ENCODE measurements around the gene FAAP100.
A peak's percentile ranks its signal among the peaks of the same experiment; 100 is the strongest.

FAAP100 gene

DNA sequence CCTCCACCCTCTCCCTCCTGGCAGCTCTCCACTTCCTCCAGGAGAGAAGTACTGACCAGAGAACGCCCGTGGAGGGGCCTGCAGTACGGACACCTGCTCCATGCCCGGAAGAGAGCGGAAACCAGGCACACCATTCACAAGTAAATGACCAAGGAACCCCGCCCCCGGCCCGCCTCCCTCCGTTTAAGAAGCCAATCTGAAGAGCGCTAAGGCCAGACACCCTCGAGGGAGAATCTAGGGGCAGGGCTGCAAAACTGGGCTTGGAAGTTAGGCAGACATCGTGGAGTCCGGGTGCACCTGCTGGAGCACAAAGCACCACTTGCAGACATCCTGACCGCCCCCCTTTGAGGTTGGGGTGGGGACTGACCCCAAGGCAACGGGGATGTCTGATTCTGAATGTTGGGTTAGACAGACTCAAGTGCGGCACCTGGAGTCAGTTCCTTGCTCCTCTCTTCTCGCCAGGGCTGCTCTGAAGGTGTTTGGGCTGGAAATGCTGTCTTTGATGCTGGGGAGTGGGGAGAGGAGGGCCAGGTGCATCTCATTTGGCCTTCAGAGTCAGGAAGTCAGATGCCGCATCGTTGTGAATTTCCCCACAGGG, 964 bp upstream of the FAAP100 start:
- peak; percentile 87 for DNase-seq

DNA sequence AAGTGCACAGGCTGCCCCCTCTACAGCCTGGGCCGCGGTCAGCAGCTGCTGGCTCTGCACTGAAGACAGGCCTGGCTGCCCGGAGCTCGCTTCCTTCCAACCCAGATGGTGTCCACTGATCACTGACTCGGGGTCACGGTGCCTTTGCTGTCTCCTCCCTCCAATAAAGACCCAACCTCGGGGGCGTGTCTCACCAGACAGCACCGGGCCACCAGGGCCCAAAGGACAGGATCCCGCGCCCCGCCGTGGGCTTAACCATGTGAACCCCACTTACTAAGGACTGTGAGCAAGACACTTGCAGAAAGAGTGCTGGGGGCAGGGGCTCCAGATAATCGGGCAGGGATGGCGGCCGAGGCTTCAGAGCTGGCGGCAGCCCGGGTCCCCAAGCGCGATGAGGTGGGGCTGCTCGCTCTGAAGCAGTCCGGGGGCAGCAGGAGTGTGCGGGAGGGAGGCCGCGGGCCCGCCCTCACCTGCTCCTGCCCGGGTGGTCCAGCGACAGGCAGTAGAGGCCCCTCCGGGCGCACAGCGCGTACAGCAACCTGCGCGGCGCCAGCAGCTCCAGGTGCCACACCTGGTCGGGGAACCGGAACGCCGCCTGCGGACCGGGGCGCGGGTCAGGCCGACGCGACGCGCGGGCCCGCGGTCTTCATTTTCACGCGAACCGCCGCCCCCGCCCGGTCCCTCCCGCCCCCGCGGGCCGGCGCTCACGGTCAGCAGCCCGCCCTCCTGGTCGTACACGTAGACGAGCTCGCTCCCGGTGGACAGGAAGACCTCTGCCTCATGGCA, 502 bp downstream of the FAAP100 start:
- no peak for DNase-seq

DNA sequence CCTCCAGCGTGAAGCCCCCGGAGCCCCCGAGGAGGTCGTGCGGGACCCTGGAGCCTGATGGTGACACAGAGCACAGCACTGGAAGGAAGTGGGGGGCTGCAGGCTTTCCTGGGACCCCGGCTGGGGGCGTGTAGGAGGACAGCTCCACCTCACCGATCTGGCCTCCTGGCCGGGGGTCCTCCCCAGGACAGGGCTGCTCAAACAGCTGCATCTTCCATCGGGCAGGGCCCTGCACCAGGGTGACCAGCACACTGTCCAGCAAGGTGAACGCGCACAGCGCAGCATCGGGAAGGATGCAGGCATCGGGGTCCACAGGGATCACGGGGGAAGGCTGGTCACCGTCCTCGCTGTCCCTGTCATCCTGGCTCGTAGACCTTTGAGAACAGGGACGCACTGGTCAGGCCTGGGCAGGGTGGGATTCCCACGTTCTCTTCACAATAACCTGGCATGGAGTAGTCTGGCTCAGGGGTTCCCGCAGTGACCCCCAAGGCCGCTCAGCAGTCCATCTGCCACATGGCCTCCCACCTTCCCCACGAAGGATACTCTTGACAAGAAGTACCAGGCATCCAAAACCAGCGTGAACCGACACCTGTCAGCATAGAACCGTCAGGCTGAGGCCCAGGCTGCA, 1.2 kb downstream of the FAAP100 start:
- DNase-seq = no peak

DNA sequence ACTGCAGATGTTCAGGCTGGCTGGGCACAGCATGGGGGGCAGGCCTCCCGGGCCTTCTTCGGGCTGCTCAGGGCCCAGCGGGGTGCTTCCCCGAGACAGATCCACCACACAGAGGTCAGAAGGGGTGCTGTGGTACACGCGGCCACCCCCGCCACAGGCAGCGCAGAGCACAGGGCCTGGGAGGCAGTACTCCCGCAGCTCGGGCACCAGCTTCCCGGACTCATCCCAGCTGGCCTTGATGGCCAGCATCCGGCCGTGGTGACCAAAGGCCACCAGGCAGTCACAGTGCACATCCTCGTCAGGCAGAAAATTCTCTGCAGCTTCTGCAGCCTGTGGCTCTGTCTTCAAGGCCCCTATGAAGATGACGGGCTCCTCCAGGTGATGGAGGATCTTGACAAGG, 1.9 kb downstream of the FAAP100 start:
- DNase-seq = no peak

DNA sequence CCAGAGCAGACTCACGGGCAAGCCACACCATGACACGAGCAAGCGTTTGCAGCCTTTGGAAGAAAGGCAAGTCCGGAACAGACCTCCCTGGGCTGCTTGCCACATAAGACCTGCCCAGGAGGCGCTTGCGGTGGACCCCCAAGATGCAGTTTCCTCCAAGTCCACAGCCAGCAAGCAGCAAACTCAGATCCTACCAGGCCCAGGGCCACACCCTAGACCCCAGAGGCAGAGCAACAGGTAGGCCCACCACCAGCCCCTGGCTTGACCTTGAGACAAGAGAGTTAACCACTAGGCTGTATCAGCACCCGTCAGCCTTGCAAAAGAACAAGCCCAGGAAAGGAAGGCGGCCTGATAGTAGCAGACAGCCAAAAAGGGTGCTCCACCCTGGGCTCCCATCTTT, 2.3 kb downstream of the FAAP100 start:
- no peak for DNase-seq

DNA sequence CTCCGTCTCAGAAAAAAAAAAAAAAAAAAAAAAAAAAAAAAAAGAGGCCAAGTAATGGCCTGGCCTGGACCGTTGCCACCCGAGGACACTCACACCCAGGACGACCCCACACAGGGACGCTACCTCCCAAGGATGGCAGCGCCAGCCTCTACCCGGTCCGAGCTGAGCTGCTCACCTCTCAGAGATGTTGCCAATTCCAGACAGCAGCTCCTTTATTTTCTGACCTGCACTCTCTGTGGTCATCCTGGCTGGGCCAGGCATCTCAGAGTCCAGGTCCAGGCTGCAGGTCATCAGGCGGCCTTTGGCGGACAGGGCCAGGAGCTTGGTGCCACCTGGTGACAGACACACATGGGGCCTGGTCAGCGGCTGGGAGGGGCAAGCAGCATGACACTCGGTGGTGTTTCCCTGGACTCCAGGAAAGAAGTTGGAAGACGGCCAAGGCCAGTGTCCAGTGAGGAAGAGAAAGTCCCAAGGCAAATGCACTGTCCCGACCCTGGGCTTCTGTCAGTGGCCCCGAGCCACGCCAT, 3.1 kb downstream of the FAAP100 start:
- no peak for DNase-seq

DNA sequence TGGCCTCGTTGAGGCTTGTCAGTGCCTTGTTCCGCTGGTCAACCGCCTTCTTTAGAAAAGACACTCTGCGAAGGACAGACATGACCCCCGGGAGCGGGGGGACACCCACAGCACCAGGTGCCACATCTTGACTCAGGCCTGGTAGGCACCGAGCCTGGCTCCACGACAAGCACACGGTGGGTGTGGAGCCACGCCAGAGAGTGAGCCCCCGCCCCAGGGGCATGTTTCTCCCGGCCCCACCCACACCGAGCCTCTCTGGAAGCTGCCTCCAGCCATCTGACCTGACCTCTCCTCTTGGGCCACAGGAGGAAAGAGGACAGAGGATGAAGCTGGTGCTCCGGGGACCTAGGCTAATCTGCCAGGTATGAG, 4.6 kb downstream of the FAAP100 start:
- no peak for DNase-seq

DNA sequence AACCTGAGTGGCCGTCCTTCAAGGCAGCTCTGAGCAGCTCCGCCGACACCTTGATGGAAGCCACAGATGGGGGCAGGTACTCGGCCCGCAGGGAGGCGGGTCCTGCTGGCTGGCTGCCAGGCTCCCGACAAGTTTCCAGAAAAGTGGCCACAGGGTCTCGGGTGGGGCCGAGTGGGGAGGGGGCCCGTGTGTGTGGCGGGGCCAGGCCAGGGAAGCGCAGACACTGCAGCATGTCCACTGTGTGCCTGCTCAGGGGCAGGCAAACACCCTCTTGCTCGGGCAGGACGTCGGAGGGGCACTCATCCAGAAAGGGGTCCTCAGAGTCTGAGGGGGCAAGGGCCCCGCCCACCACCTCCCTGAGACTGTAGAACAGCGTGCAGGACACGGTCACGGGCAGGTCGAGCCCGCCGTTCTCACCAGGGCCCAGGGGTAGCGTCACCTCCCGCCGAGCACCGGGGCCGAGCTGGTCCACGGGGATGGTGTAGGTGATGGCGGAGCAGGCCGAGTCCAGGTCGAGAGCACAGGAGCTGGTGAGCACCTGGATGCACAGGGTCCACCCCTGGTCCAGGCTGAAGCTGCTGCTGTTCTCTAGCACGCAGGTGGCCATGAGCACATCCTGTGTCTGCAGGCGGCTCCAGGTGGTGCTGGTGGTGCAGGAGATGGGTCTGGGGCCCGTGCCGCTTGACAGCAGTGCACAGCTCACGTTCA, 5.1 kb downstream of the FAAP100 start:
- DNase-seq = no peak

DNA sequence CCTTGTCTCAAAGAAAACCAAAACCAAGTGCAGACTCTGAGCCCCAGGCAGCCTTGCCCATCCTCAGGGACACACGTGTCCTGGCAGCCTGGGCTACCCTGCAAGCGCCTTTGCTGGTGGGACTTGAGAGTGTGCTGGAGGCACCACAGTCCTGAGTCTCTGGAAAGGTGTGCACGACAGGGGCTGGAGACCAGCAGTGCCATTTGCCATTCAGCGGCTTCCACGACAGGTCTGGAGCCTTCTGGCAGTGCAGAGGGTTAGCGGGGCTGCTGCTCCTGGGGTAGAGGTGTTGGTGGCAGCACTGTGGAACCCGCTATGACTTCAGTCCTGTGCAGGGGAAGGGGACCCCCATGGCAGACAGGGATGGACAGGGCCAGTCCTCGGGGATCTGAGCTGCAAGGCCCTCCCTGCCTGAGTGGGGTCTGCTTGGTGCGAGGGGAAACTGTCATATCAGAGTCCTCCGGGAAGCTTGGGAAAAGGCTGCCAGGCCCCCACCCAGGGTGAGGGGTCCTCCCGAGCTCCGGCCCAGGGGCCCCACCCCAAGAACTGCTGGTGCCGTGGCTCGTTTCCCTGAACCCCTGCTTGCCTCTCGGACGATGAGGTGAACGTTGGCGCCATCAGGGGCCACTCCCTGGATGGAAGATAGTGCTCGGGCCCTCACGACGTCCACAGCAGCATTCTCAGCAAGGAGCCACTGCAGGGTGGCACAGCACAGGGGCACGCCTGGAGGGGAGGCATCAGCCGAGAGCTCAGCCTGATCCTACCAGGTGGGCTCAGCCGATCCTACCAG, 6.8 kb downstream of the FAAP100 start:
- no peak for DNase-seq

DNA sequence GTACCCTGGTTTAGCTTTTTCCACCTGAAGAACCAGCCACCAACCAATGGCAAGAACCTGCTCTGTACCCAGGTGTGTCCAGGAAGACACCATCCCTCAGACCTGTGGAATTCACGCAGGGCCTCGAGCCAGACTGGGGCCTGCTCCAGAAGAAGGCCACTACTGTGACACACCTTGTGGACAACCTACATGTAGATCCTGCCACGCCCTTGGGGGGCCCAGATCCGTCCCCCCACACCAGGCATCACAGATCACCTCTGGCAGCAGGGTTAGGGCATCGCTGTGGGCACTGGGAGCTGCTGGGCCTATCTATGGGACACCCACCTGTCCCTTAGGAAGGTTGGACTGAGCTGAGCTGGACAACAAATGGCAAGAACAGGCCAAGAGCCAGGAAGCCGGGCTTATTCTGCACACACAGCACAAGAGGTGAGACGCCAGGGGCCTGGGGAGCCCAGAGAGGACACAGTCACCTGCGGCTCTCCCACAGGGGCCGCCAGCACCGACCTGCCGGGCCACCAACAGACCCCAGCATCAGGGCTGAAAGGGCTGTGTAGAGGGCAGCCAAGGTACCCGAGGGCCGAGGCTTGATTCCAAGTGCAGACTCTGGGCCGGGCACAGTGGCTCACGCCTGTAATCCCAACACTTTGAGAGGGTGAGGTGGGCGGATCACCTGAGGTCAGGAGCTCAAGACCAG, 7.7 kb downstream of the FAAP100 start:
- no peak for DNase-seq

DNA sequence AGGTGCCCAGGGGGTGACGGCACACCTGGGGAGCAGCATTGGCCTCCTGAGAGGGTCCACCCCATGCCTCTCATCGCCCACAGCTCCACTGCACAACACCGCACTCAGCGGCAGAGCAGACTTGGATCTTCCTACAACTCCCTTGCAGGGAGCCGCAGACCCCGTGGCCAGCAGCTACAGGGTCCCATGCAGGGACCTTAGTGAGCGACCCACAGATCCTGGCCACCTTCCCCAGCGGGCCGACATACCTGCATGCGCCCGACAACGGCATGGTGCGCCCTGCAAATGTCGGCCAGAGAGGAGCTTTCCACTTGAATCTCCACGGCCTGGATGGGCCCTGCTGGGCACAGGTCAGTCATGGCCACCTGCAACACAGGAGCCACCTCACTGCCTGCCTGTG, 8.4 kb downstream of the FAAP100 start:
- no peak for DNase-seq

DNA sequence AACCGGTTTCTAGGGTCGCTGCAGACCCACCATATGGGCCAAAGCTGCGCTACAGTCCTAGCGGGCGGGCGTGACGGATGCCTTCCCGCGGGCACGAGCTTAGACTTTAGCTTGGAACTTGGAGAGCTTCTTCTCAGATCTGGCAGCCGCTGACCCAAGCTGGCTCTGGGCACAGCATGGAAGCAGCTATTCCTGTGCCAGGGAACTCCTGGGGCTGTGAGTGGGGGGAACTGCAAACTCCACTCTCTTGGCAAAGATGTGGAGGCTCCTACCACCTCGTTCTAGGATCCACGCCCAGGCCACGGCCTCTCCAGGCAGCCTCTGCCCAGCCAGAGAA, 8.8 kb downstream of the FAAP100 start:
- DNase-seq = no peak

DNA sequence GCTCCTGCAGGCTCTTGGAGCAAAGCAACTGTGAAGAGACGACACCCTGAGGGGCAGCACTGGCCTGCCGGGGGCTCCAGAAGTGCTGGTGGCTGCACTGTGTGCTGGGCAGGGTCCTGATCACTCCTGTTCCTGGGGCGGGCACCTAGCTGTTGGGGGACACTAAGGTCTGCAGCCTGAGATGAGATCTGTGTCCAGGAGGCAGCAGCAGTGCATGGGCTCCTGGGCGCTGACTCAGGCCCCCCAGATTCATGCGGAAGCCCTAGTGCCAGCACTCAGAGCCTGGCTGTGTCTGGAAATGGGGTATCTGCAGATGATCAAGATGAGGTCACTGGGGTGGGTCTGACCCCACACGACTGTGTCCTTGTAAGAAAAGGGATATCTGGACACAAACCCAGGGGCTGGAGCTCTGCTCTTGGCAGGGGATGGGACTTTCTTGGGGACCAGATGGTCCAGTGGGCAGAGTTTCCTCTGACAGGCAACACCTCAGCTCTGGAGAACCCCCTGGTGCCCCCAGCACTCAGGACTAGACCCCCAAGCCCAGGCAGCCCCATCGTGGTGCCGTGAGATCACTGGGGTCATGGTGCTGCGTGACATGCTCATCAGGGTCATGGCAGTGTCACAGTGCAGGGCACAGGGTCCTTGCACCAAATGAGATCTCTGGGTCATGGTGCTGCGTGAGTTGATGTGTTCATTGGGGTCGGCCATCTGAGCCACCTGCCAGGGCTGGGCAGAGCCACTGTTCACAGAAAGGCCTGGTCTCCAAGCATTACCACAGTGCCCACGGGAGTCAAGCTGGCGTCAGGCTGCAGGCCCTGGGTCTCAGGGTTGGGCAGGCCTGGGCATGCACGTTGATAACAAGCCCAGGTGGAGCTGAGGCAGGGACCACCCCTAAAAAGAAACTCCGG, 9.5 kb downstream of the FAAP100 start:
- DNase-seq = no peak

DNA sequence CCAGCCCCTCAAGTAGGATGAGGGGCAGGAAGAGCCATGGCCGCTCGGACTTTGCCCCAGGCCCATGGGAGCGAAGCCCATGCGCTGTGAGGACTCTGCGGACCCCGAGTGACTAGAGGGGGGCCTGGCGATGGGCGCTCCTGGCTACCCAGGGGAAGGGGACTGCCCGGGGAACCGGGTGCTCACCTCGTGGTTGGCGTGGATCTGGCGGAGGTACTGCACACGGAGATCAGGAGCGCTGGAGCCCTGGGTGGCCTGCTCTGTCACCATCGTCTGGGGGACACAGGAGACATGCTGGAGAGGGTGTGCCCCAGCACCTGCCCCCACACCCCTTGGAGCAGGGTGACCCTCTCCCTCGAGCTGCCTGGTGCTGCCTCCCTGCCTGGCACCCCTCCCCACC, 11.0 kb downstream of the FAAP100 start:
- no peak for DNase-seq

DNA sequence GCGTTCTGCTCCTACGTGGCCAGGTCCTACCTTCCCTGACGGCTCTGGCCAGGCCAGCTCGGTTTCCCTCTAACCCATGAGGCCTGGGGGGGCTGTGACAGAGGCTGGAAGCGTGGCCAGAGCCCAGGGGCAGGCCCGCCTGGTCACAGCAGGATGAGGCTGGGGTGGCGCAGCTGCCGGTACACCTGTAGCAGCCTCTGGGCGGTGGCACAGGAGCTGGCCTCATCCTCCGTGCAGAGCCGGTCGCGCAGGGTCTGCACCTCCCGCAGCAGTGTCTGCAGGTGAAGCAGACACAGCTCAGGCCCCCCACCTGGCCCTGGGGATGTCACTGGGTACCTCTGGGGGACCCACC, 11.5 kb downstream of the FAAP100 start:
- no peak for DNase-seq

DNA sequence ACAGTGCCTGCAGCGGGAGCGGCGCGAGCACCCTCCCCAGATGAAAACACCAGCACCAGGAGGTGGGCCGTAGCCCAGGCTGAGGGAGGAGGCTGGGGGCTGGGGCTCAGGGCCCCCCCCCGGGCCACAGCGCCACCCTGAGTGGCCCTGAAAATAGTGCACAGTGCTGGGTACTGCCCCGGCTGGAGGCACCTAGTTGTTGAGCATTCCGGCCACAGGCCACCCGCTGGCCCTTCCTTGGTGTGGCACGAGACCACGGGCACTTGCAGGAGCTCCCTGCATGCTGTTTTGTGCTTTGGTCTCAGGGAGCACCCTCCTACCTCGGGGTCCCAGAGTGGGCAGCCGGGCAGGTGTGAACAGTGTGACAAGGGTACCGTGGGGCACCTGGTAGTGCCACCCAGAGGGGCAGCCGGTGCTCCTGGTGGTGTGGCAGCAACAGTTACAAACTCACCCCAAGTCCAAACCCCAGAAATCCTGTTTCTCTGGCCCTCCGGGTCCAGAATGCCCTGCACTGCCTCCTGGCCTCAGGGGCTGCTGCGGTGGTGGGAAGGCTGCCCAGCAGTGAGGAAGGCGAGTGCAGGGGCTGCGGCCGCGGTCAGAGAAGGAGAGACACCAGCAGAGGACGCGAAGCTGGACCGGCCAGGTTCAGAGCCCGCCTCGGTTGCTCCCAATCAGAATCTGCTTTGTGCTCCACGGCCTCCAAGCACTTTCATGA, 12.0 kb downstream of the FAAP100 start:
- DNase-seq = no peak

DNA sequence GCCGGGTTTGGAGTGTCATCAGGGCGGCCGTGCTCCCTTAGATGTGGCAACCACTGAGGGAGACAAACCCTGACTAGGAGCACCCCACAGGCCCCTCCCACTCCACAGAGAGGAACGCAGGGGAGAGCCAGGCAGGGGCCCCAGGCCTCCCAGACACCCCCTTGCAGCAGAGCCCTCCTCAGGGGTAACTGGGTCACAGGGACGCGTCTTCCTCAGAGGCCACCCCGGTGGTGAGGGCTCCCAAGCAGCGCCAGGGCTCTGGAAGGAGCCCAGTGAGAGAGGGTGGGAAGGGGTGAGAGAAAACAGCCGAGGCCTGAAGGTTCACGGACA, 12.6 kb downstream of the FAAP100 start:
- DNase-seq = no peak

DNA sequence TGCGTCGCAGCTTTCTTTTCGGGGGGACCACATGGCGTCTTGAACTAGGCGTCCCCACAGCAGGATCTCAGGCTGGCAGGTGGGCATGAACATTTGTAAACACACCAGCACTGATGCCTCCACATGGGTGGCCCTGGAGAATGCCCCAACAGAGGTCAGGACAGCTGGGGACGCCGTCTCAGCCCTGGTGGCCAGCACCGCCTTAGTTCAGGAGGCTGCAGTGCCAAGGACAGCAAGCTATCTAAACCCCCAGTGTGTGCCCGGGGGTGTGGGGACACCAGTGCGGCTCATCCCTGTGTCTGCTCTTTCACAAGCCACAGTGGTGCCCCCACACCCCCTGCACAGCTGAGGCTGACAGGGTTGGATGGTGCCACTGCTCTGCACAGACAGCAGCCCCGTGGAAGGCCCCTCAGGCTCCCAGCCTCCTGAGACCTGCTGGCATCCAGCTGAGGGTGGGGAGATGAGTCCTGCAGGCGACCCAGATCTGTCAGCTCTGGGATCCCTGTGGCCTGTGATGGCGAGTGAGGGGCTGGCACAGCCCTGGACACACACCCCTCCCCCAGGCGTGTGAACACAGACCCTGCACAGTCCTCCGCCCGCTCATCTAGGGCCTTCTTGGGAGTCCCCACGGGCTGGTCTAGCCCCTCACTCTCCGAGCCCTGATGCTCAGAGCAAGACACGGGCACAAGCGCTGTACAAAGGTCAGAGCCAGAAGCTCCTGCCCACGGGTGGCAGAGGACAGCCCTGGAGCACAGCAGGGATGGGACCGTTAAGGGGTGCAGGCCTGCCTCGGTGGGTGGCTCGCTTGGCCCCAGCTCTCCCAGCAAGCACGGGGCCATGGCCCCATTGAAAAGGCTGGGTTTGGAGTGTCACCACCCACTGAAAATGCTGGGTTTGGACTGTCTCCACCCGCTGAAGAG, 13.2 kb downstream of the FAAP100 start:
- DNase-seq = no peak

DNA sequence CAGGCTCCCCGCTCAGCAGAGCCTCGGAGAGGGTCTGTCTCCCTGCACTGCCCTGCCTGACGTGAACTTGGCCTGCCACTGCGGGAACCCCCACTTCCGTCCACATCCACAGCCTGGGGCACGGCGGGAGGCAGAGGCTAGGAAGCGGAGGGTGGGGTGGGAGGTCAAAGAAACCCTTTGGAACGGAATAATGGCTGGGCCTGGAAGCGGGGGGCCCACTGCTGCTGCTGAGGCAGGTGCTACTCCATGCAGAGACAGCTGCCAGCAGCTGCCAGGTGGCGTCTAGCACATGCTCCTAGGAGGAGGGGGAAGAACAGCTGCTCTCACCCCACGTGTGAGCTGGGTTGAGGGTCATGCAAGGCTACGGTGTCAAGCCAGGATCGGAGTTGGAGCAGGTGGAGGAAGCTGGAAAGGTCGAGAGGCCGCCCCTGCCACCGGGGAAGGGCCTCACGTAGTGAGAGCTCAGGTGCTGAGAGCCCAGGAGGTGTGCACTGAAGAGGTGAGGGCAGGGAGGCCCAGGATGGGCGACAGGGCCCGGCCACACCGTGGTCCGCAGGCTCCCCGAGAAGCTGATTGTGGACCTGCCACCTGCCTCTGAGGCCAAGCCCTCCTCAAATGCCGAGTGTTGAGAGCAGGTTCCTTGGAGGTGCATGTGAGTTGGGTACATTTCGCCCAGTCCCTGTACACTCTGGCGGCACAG, 14.1 kb downstream of the FAAP100 start:
- no peak for DNase-seq
